SIG-M5 treated with dmso at 0.1 percent for 504 hours (cell line): ENCODE measurements around the gene DMBT1.
"Not testable (repeated sequence)": the region's sequence is repeated elsewhere in the genome, so short reads cannot be mapped to it uniquely, and the experiment has no call there.

Source experiments
- DNase-seq: peaks from one replicate; lab custom pipeline; 2025; ENCODE audit not compliant: unreplicated experiment; lab: John Stamatoyannopoulos, UW

Gene DMBT1

DNA sequence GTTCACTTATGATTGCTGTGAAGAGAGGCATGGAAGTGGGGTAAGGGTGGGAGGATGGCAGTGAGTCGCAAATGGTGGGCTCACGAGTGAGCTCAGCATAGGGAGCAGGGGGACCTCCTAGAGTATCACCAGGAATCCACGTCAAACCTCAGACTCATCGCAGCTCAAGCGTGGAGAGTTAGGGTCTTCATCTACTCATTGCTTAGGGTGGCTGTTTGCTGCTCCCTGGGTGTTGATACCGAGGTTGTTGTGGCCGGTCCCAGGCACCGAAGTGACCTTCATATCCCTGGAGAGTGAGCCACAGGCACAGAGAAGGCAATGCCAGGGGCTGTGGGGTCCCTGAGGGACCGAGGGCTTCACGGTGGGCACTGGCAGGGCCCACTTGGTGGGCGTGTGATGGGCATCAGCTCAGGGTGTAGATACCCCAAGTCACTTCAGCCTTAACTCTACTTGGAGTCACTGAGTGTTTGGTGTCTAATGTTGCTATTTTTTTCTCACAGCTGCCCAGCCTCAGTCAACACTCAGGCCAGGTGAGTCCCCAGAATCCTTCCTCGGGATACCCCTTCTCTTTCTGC is 16.8 kb downstream of the DMBT1 start:
- DNase-seq: no peak

DNA sequence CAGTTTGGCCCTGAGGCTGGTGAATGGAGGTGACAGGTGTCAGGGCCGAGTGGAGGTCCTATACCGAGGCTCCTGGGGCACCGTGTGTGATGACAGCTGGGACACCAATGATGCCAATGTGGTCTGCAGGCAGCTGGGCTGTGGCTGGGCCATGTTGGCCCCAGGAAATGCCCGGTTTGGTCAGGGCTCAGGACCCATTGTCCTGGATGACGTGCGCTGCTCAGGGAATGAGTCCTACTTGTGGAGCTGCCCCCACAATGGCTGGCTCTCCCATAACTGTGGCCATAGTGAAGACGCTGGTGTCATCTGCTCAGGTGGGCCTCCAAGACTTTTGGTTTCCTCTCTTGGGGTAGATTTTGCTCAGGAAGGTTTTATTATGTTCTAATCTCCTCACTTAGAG is 25.5 kb downstream of the DMBT1 start:
- DNase-seq: not testable (repeated sequence)

DNA sequence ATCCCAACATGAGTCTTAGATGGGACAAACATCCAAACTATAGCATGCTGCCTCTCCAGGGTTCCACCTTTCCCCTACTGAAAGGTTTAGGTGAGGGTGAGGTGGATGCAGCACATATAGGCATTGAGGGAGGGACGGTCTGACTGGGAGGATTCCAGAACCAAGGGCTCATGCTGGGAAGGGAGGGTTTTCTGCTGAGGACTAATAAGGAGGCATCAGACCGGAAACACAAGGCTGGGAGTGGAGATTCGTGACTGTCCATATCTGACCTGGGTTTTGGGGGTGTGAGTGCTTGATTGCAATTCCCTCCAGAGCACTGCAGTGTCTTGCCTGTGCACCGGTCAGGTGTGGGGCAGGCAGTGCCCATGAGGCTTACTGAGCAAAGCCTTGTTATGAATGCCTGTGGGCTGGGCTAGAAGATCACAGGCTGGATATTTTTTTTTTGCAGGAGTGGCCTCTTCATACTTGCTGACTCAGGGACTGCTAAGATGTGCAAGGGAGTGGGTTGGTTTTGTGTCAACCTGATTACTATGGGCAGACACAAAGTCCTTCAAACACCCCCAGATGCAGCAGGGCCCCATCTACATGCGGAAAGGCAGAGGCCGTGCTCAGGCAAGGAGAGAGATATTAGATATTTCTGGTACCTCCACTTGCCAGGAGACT is 26.7 kb downstream of the DMBT1 start:
- DNase-seq: no peak

DNA sequence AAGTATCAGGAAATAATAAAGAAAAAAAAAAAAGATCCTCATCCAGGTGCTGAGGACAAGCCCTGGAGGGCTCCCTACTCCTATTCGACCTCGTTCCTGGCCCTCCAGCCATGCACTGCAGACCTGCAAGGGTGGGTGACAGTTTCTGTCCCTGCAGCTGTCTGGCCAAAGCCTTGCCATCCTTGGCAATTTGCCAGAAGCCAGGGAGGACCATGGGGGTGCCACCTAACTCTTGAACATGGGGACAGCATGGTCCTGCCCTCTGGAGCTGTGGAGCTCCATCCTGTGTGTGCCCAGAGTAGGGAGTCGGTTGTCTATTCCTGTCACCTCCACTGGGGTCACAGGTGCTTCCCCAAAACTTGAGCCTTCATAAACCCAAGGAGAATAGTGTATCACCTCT is 27.8 kb downstream of the DMBT1 start:
- no peak for DNase-seq

DNA sequence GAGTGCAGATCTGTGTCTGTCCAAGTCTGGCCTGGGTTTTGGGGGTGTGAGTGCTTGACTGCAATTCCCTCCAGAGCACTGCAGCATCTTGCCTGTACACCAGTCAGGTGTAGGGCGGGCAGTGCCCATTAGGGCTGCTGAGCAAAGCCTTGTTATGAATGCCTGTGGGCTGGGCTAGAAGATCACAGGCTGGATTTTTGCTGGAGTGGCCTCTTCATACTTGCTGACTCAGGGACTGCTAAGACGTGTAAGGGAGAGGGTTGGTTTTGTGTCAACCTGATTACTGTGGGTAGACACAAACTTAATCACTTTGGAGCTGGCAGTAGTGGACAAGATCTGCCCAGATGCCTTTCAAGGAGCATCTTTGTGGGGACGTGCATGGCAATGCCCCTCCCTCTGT is 29.6 kb downstream of the DMBT1 start:
- DNase-seq: no peak

DNA sequence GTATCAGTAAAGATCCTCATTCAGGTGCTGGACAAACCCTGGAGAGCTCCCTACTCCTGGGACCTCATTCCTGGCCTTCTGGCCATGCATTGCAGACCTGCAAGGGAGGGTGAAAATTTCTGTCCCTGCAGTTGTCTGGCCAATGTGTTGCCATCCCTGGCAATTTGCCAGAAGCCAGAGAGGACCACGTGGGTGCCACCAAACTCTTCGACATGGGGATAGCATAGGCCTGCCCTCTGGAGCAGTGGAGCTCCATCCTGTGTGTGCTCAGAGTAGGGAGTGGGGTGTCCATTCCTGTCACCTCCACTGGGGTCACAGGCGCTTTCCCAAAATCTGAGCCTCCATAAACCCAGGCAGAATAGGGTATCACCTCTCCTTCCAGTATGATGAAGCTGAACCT is 31.2 kb downstream of the DMBT1 start:
- DNase-seq: no peak

DNA sequence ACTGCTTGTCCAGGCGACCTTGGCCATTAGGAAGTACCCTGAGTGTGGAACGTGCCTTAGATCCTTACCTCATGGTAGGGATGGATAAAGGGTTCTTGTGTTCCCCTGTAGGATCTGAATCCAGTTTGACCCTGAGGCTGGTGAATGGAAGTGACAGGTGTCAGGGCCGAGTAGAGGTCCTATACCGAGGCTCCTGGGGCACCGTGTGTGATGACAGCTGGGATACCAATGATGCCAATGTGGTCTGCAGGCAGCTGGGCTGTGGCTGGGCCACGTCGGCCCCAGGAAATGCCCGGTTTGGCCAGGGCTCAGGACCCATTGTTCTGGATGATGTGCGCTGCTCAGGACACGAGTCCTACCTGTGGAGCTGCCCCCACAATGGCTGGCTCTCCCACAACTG is 31.6 kb downstream of the DMBT1 start:
- no peak for DNase-seq

DNA sequence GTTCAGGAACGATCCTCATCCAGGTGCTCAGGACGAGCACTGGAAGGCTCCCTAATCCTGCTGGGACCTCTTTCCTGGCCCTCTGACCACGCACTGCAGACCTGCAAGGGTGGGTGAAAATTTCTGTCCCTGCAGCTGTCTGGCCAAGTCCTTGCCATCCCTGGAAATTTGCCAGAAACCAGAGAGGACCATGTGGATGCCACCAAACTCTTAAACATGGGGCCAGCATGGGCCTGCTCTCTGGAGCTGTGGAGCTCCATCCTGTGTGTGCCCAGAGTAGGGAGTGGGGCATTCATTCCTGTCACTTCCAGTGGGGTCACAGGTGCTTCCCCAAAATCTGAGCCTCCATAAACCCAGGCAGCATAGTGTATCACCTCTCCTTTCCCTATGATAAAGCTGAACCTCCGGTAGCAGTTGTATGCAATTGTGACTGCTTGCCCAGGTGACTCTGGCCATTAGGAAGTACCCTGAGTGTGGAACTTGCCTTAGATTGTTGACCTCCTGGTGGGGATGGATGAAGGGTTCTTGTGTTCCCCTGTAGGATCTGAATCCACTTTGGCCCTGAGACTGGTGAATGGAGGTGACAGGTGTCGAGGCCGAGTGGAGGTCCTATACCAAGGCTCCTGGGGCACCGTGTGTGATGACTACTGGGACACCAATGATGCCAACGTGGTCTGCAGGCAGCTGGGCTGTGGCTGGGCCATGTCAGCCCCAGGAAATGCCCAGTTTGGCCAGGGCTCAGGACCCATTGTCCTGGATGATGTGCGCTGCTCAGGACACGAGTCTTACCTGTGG is 57.1 kb downstream of the DMBT1 start:
- DNase-seq: no peak

DNA sequence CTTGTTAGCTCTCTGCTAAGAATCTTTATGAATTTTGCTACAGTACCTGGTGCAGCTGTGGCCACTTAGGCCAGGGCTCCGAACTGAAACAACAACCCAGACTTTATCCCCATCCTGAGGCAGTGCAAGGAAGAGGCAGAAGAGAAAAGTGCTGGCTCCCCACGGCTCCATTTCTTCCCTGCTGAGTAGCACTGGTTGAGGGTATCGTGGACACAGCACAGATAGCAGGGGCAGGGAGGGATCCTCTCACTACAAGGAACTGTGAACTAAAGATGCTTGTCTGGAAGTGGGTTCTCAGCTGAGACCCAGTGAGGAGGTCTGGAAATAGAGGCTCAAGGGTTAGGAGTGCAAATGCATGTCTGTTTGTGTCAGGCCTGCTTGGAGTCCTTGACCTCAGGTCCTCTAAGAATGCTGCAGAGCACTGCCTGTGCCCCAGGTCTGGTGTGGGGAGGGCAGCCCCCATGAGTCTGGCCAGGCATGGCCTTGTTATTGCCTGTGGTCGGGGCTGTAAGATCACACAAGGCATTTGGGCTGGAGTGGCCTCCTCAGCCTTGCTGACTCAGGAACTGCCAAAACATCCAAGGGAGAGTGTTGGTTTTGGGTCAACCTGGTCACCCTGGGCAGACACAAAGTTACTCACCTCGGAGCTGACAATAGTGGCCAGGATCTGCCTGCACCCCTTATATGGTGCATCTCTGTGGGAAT is 58.1 kb downstream of the DMBT1 start:
- no peak for DNase-seq

DNA sequence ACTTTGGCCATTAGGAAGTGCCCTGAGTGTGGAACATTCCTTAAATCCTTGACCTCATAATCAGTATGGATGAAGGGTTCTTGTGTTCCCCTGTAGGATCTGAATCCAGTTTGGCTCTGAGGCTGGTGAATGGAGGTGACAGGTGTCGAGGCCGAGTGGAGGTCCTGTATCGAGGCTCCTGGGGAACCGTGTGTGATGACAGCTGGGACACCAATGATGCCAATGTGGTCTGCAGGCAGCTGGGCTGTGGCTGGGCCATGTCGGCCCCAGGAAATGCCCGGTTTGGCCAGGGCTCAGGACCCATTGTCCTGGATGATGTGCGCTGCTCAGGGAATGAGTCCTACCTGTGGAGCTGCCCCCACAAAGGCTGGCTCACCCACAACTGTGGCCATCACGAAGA is 60.4 kb downstream of the DMBT1 start:
- not testable (repeated sequence) for DNase-seq

DNA sequence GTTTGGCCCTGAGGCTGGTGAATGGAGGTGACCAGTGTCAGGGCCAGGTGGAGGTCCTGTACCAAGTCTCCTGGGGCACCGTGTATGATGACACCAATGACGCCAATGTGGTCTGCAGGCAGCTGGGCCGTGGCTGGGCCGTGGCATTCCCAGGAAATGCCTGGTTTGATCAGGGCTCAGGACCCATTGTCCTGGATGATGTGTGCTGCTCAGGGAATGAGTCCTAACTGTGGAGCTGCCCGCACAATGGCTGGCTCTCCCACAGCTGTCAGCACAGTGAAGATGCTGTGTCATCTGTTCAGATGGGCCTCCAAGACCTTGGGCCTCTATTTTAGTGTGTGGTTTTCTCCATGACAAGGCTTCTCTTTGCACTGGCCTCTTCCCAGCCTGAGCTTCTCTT is 64.0 kb downstream of the DMBT1 start:
- DNase-seq: no peak

DNA sequence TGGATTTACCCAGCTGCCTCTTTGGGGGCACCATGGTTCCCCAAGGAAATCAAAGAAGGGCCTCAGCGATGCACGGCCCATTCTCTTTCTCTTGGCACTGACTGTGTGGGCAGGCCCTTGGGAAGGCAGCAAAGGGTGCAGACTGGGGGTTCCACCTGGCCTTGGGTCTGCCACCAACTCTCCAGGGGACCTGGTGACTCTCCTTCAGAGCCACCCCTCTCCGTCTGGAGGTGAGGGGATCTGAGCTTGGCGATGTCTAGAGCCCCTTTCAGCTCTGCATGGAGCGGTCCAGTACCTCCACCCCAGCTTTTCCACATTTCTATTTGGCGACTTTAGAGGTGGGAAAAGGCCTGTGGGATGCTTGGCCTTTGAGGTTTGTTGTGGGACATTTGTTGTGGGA is 70.0 kb downstream of the DMBT1 start:
- no peak for DNase-seq

DNA sequence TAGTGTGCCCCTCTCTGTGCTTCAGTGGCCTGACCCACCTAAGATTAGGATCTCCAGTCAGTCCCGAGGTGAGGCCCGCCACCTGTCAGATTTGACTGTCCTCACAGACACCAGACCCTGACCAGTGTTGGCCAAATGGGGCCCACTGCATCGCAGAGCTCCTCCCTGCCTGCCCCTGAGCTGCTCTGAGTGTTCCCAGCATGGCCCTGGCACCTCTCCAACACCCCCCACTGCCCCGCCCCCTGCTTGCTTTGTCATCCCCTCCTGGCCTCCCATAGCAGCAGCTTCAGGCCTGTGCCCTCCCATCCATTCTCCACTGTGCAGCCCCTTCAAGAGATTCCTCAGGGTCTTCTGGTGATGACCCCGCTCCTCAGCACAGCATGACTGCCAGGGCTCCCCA is 71.5 kb downstream of the DMBT1 start:
- DNase-seq: no peak

DNA sequence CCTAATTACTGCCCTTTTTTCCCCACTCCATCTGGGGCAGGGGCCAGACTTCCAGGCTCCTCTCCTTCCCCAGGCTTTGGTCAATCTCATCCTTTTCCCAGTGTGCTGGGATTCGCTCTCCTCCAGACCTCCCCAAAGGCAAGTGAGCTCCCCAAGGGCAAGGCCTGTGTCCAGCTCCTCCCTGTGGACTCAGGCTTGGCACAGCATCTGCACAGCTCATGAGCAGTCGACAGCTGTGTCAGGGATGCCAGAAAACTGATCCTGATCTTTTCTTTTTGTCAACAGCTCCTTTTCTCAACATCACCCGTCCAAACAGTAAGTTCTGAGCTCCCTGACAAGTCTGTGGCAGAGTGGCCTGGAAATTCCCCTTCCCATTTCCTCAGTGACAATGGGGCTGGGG is 72.0 kb downstream of the DMBT1 start:
- DNase-seq: no peak

DNA sequence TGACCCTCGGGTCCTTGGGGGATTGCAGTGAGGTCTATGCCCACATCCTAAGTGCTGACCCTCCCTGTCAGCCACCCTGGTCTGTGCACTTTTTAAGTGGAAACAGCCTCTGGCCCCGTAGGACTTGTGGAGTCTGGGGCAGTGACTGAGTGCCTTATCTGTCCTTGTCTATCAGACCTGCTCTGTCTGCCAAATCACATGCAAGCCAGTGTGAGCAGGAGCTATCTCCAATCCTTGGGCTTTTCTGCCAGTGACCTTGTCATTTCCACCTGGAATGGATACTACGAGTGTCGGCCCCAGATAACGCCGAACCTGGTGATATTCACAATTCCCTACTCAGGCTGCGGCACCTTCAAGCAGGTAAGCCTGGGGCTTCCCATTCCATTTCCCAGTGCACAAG is 76.4 kb downstream of the DMBT1 start:
- no peak for DNase-seq

DNA sequence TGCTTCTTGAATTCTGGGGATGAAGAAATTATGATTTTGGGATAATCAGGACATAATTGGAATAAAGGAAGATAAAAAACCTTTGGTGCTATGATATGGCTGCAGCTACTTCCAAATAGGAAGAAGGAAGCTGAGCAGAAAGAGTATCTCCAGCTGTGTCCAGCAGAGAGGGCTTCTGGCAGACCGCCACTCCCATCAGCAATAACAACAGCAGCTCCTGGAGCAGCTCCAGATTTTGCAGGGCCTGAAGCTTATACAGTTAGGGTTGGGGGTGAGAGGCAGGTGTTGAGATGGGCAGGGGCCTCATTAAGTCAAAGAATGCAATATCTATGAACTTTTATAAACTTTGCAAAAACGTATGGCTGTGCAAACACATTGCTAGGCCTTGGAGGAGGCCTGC is 76.8 kb downstream of the DMBT1 start:
- no peak for DNase-seq

DNA sequence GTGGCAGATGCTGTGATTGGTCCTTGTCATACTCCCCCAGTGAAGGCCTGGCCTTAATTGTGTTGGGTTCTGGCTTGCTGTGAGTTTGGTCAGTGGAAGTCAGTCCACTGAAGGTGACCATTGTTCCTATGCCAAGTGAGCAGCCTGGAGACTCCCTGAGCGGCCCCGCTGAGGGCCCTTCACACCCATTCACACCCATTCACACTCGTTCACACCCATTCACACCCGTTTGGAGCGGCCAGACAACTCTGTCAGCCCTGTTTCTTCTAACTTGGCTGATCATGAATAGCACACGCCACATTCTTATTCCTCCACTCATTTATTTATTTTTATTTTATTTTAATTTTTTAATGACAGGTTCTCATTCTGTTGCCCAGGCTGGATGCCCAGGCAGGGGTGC is 77.6 kb downstream of the DMBT1 start:
- DNase-seq: no peak

DNA sequence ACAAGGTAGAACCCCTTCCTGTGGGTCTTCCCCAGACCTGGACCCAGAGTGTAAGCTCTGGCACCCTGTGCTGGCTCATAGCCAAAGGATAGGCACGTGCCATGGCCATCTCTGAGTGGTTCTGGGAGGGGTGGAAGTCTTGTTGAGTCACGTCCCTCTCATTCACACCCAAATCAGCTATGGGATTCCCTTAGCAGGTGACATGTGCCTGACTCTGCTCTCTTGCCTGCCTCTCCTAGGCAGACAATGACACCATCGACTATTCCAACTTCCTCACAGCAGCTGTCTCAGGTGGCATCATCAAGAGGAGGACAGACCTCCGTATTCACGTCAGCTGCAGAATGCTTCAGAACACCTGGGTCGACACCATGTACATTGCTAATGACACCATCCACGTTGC is 79.2 kb downstream of the DMBT1 start:
- DNase-seq: no peak

DNA sequence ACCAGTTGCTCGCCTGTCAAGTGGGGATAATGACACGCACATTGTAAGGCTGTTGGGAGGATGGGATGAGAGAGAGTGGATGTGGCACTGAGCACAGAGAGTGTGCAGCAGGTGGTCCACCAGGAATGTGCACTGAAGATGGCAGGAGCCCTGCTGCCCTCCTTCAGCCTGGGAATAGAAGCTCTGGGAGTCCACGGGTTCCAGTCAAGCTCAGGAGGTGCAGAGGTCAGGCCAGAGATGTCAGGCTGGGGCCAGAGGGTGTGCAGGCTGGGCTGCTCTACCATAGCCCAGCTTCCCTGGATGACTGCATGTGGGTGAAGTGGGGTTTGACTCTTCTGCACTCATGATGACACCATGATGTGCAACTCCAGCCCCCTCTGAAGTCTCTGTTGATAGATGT is 80.4 kb downstream of the DMBT1 start:
- DNase-seq: no peak

DNA sequence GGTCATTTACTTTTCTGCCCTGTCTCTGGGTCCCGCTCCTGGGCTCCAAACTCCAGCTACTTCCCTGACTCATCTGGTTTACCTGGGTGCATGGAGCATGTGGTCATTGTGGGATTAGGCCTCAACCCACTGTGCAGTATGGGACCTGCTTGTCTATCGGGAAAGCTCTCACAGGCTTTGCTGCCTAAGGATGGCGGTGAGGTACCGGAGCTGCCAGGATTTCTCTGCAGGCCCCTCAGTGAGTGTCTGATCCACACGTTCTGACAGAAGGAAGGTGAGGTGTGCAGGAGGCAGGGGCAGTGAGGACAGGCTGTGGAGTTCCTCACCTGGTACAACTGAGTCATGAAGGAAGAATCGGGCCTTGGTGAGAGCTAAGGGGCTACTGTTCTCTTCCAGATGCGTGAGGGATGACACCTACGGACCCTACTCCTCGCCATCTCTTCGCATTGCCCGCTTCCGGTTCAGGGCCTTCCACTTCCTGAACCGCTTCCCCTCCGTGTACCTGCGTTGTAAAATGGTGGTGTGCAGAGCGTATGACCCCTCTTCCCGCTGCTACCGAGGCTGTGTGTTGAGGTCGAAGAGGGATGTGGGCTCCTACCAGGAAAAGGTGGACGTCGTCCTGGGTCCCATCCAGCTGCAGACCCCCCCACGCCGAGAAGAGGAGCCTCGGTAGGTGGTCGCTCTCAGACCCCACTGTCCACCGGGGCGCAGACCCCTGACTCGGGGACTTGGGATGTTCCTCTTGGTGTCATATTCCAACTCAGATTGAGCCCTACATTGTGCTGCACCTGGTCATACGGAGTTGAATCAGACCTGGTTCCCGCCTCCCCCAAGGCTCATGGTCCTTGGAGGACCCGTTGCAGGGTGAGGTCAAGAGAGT is 82.4 kb downstream of the DMBT1 start:
- DNase-seq: no peak
